Endodermal cell (in vitro differentiated cells): ENCODE data around the gene RESP18. TPM values are rescaled to one million over a fixed set of nuclear protein-coding genes. Genes with fewer than 3 reads are reported as not detected.

ENCODE experiments used
- microRNA-seq: library from miRNA; unstranded; fragments of <30 nt; microRNA quantifications from one replicate; pipeline ENCODE4 v1.2.0, GENCODE V29; 2020; ENCODE audit warnings: borderline microRNAs expressed
- total RNA-seq, 2 donors: library from RNA; stranded (reverse); fragmentation: NEBNext Ultra II Directional in 1 of 2; extraction: Animal tissue kit (Norgen Biotek cat#: 25700) in 1 of 2; gene quantifications; 2 replicates in 1 of 2; 3 replicates in 1 of 2; pipeline ENCODE4 v1.2.1, GENCODE V29; 2021

RESP18 gene
- total RNA-seq, 2 donors from 2014 or later, result not detected

Small RNA genes lying within 50 kb of the gene (microRNA-seq; reads per million reads assigned to microRNA genes)
- not detected for gene MIR153-1

Other genes starting within 250 kb of the RESP18 start
- gene NHEJ1, start 171.9 kb downstream of the RESP18 start, total RNA-seq, result 10 to 100 TPM; 16.2 to 27.4 TPM
- 1 to 10 TPM in 1 of 2 donors, under 1 TPM in 1; 0.46 to 1.9 TPM for gene SLC23A3, start 162.7 kb downstream of the RESP18 start, total RNA-seq
- gene CNPPD1, start 155.8 kb downstream of the RESP18 start, total RNA-seq, result 10 to 100 TPM; 27.7 to 33.2 TPM
- gene RETREG2, start 154.5 kb downstream of the RESP18 start, total RNA-seq, result 10 to 100 TPM; 67.0 to 73.4 TPM
- gene ZFAND2B, start 126.0 kb downstream of the RESP18 start, total RNA-seq, result 10 to 100 TPM; 21.7 to 22.5 TPM
- gene ABCB6, start 113.8 kb downstream of the RESP18 start, total RNA-seq, result 10 to 100 TPM; 39.1 to 76.0 TPM
- 10 to 100 TPM; 45.4 to 45.7 TPM for gene ATG9A, start 103.1 kb downstream of the RESP18 start, total RNA-seq
- gene ANKZF1, start 102.9 kb downstream of the RESP18 start, total RNA-seq, result 10 to 100 TPM; 50.9 to 56.3 TPM
- gene GLB1L, start 87.3 kb downstream of the RESP18 start, total RNA-seq, result 10 to 100 TPM in 1 of 2 donors, 1 to 10 TPM in 1; 9.7 to 13.8 TPM
- gene STK16, start 87.3 kb downstream of the RESP18 start, total RNA-seq, result 10 to 100 TPM; 27.3 to 37.7 TPM
- not detected for gene TUBA4B, start 79.5 kb downstream of the RESP18 start, total RNA-seq
- 1 to 10 TPM; 4.0 to 9.5 TPM for gene TUBA4A, start 78.8 kb downstream of the RESP18 start, total RNA-seq
- gene DNAJB2, start 53.4 kb downstream of the RESP18 start, total RNA-seq, result 10 to 100 TPM; 61.9 to 80.9 TPM
- 1 to 10 TPM in 1 of 2 donors, under 1 TPM in 1; 0.44 to 1.1 TPM for gene PTPRN, start 23.3 kb downstream of the RESP18 start, total RNA-seq
- 10 to 100 TPM; 54.6 to 76.1 TPM for gene DNPEP, start 55.2 kb upstream of the RESP18 start, total RNA-seq
- gene DES, start 85.6 kb upstream of the RESP18 start, total RNA-seq, result 1 to 10 TPM; 1.1 to 3.5 TPM
- gene SPEG, start 102.1 kb upstream of the RESP18 start, total RNA-seq, result 10 to 100 TPM; 23.1 to 29.8 TPM
- gene GMPPA, start 166.1 kb upstream of the RESP18 start, total RNA-seq, result 10 to 100 TPM; 36.9 to 38.2 TPM
- gene ASIC4, start 181.7 kb upstream of the RESP18 start, total RNA-seq, result under 1 TPM; 0.29 to 1.00 TPM
- gene CHPF, start 211.1 kb upstream of the RESP18 start, total RNA-seq, result 10 to 100 TPM; 51.2 to 54.0 TPM
- 1 to 10 TPM; 2.6 to 3.9 TPM for gene TMEM198, start 211.3 kb upstream of the RESP18 start, total RNA-seq
- 100 to 1,000 TPM; 156 to 162 TPM for gene OBSL1, start 238.8 kb upstream of the RESP18 start, total RNA-seq
- 1 to 10 TPM in 1 of 2 donors, under 1 TPM in 1; 0.48 to 1.5 TPM for gene INHA, start 239.6 kb upstream of the RESP18 start, total RNA-seq